Smooth muscle cell (in vitro differentiated cells): ENCODE data around the gene LGALSL. TPM values are rescaled to one million over a fixed set of nuclear protein-coding genes. Genes with fewer than 3 reads are reported as not detected.

Experiments
- DNase-seq: peaks from one replicate; lab custom pipeline; 2025; ENCODE audit not compliant: unreplicated experiment; lab: John Stamatoyannopoulos, UW
- H2AFZ ChIP-seq: fragments of 200-600 bp; sonication (generic); 2 replicates; pipeline ENCODE4 v1.6.0; 2016; ENCODE audit warnings: antibody characterized with exemption, low read depth, mild to moderate bottlenecking
- H3F3A ChIP-seq: fragments of 200-600 bp; sonication (generic); 2 replicates; pipeline ENCODE4 v1.6.0; 2017; ENCODE audit warnings: antibody characterized with exemption, low read depth
- H3K27ac ChIP-seq: fragments of 200-600 bp; sonication (generic); 2 replicates; pipeline ENCODE4 v1.5.1; 2016; ENCODE audit warnings: low read depth, mild to moderate bottlenecking
- H3K27me3 ChIP-seq: fragments of 200-600 bp; sonication (generic); 2 replicates; pipeline ENCODE4 v1.6.1; 2016; ENCODE audit warnings: low read depth, mild to moderate bottlenecking
- H3K36me3 ChIP-seq: fragments of 200-600 bp; sonication (generic); 2 replicates; pipeline ENCODE4 v1.5.1; 2016; ENCODE audit warnings: low read depth
- H3K4me1 ChIP-seq: fragments of 200-600 bp; sonication (generic); 2 replicates; pipeline ENCODE4 v1.5.1; 2016; ENCODE audit warnings: low read depth
- H3K4me2 ChIP-seq: fragments of 200-600 bp; sonication (generic); 2 replicates; pipeline ENCODE4 v1.6.0; 2016; ENCODE audit warnings: mild to moderate bottlenecking
- H3K4me3 ChIP-seq: fragments of 200-600 bp; sonication (generic); 2 replicates; pipeline ENCODE4 v1.5.1; 2016; ENCODE audit warnings: mild to moderate bottlenecking
- H3K79me2 ChIP-seq: fragments of 200-600 bp; sonication (generic); 2 replicates; pipeline ENCODE4 v1.6.0; 2016; ENCODE audit warnings: low read depth, mild to moderate bottlenecking
- H3K9ac ChIP-seq: fragments of 200-600 bp; sonication (generic); 2 replicates; pipeline ENCODE4 v1.6.0; 2016; ENCODE audit warnings: low read depth
- H3K9me3 ChIP-seq: fragments of 200-600 bp; sonication (generic); replicated peaks from 2 replicates; pipeline ENCODE4 v1.5.1; 2016; ENCODE audit warnings: low read depth
- H4K20me1 ChIP-seq: fragments of 200-600 bp; sonication (generic); 2 replicates; pipeline ENCODE4 v1.6.0; 2016; ENCODE audit warnings: low read depth
- WGBS: methylation state at CpG from one replicate; pipeline ENCODE4 v1.1.7; 2016; ENCODE audit warnings: low lambda C conversion rate; 5-methylcytosine and 5-hydroxymethylcytosine counted together
- polyA plus RNA-seq: library from polyadenylated mRNA; unstranded; fragments of >200 nt; fragmentation: Nextera tagmentation; extraction: Ambion mirVana; gene quantifications from 2 replicates; pipeline ENCODE4 v1.2.1, GENCODE V29; 2016
- total RNA-seq: library from RNA; depleted of rRNA; stranded (reverse); fragments of >200 nt; gene quantifications from 2 replicates; pipeline ENCODE4 v1.2.3, GENCODE V29; 2014
- TF ChIP-seq, protein P1 (sequence below): fragments of 200-600 bp; sonication (generic); IDR thresholded peaks from 2 replicates; pipeline ENCODE4 v1.5.1; 2017; ENCODE audit warnings: borderline replicate concordance, mild to moderate bottlenecking, antibody characterized with exemption; ENCODE audit not compliant: insufficient read depth, poor library complexity, severe bottlenecking

LGALSL gene
- total and polyA plus RNA-seq, 2 experiments from 2014 or later = 8.1 to 13.9 TPM

DNA sequence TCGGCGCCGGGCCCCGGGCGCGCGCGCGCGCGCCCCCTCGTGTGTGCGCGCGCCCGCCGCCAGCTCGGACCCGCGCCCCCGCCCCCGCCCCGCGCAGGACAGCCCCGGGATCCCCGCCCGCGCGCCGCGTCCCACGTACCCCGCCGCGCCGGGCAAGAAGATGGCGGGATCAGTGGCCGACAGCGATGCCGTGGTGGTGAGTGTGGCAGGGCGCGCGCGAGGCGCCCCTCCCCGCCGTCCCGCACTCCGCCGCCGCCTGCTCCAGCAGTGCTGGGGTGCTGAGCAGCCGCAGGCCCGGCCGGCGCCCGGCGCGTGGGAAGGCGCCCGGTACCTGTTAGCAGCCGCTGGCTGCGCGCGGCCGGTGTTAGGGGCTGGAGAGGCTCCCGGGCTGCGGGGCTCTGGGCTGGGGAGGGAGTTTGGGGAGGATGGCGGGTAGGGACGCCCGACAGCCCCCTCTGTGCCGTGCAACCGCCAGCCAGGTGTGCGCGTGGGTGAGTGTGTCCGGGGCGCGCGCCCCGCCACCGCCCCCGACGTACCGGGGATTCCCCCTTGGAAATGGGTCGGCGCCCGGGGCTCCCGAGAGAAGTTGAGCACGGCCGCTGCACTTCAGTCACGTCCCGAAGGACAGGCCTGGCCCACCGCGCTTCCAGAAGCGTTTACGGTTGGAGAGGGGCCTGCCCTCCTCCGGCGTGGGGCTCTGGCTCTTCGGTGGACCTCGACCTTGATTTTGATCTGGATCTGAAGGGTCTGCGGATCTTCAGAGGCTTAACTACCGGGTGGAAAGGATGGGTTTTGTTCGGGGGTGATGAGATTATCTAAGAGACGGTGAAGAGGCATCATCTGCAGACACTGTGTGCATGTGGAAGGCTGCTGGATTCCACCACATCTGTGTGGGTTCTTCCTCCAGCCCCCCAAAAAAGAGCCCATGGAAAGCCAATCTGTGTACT, 697 bp downstream of the LGALSL start:
- Histone ChIP-seq H3F3A (peaks cover 3% of the 10 kb centered on the region), H3K27ac (no peak overlapping the region), H3K9ac (peak overlapping the region; percentile 78), H3K4me1 (peaks cover 17% of the 10 kb centered on the region), H3K36me3 (peaks cover 8% of the 10 kb centered on the region), H4K20me1 (no peaks in the 10 kb centered on the region), H3K9me3 (no peaks in the 10 kb centered on the region), H3K79me2 (no peaks in the 10 kb centered on the region), H3K4me3 (peak overlapping the region; percentile 91), H3K4me2 (peak overlapping the region; percentile 94), H2AFZ (peak overlapping the region; percentile 90), H3K27me3 (no peaks in the 10 kb centered on the region)
- peak; percentile 32 for DNase-seq
- TF ChIP-seq, protein P1, sequence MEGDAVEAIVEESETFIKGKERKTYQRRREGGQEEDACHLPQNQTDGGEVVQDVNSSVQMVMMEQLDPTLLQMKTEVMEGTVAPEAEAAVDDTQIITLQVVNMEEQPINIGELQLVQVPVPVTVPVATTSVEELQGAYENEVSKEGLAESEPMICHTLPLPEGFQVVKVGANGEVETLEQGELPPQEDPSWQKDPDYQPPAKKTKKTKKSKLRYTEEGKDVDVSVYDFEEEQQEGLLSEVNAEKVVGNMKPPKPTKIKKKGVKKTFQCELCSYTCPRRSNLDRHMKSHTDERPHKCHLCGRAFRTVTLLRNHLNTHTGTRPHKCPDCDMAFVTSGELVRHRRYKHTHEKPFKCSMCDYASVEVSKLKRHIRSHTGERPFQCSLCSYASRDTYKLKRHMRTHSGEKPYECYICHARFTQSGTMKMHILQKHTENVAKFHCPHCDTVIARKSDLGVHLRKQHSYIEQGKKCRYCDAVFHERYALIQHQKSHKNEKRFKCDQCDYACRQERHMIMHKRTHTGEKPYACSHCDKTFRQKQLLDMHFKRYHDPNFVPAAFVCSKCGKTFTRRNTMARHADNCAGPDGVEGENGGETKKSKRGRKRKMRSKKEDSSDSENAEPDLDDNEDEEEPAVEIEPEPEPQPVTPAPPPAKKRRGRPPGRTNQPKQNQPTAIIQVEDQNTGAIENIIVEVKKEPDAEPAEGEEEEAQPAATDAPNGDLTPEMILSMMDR = no peak
- 1% methylated on average over 62 of the region's 103 CpGs for WGBS

DNA sequence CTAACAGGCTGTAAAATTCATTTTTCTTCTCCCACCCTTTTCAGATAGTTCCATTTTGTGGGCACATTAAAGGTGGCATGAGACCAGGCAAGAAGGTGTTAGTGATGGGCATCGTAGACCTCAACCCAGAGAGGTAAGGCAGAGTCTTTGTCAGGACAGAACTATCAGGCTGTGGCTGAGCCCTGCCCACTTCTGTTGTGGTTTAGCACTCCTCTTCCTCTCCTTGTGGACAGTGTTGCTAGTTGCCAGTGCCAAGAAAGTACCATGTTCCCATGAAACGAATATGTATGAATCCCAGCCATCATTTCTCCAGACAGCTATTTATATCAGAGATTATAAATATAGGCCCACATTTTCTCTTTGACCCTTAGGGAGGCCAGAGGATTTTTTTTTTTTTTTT, 1.6 kb downstream of the LGALSL start:
- peaks cover 8% of the 10 kb centered on the region for H3K36me3 ChIP-seq
- H3K9me3 ChIP-seq = no peaks in the 10 kb centered on the region
- H3K9ac ChIP-seq = no peak overlapping the region
- H4K20me1 ChIP-seq = no peaks in the 10 kb centered on the region
- H3K4me2 ChIP-seq = peak overlapping the region; percentile 93
- no peaks in the 10 kb centered on the region for H3K27me3 ChIP-seq
- H3K79me2 ChIP-seq = no peaks in the 10 kb centered on the region
- peak overlapping the region; percentile 91 for H3K4me3 ChIP-seq
- peak overlapping the region; percentile 90 for H2AFZ ChIP-seq
- WGBS = 92% methylated on average over 2 of the region's 2 CpGs
- H3K27ac ChIP-seq = no peak overlapping the region
- H3K4me1 ChIP-seq = peaks cover 17% of the 10 kb centered on the region
- peaks cover 3% of the 10 kb centered on the region for H3F3A ChIP-seq
- TF ChIP-seq, protein P1 = no peak
- DNase-seq = no peak

DNA sequence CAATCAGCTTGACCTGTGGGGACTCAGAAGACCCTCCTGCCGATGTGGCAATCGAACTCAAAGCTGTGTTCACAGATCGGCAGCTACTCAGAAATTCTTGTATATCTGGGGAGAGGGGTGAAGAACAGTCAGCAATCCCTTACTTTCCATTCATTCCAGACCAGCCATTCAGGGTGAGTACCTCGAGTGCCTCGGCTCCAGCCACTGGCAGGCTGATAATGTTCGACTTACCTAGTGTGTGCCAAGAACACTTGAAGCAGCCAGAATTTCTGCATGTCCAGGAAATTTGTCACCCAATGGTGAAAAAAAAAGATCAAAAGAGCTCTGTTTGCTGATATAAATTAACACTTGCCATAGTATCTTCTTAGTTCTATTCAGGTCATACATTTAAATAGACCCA, 2.3 kb downstream of the LGALSL start:
- Histone ChIP-seq H3K36me3 (peaks cover 8% of the 10 kb centered on the region), H3K9ac (no peak overlapping the region), H3K9me3 (no peaks in the 10 kb centered on the region), H3K4me1 (peaks cover 17% of the 10 kb centered on the region), H3K27ac (no peak overlapping the region), H3K79me2 (no peaks in the 10 kb centered on the region), H3F3A (peaks cover 3% of the 10 kb centered on the region), H3K4me3 (no peak overlapping the region), H2AFZ (no peak overlapping the region), H4K20me1 (no peaks in the 10 kb centered on the region), H3K4me2 (no peak overlapping the region), H3K27me3 (no peaks in the 10 kb centered on the region)
- no peak for DNase-seq
- WGBS = 98% methylated on average over 6 of the region's 6 CpGs
- TF ChIP-seq, protein P1 = no peak
